SK-N-SH (cell line): ENCODE measurements around the gene PARVA. TPM values are rescaled to one million over a fixed set of nuclear protein-coding genes. Genes with fewer than 3 reads are reported as not detected.

Experiments used
- CTCF ChIA-PET: fragments of 300-600, 350-600 bp; formaldehyde crosslinking; extraction: SDS; loops from one replicate; lab custom pipeline; 2021; lab: Yijun Ruan, JAX
- POLR2A ChIA-PET: fragments of 350-600 bp; sonication (Branson Sonifier 250); formaldehyde crosslinking; extraction: SDS; loops from one replicate; lab custom pipeline; 2020; ENCODE audit warnings: antibody characterized with exemption, inconsistent platforms; lab: Yijun Ruan, JAX
- DNase-seq: peaks from one replicate; pipeline ENCODE4 v3.0.0; 2012
- H2AFZ ChIP-seq: fragments of 200-600 bp; sonication (generic); 2 replicates; pipeline ENCODE4 v1.8.1; 2016; ENCODE audit warnings: antibody characterized with exemption, mild to moderate bottlenecking, low read depth
- H3F3A ChIP-seq: fragments of 200-600 bp; sonication (generic); replicated peaks from 2 replicates; pipeline ENCODE3; 2016; ENCODE audit warnings: antibody characterized with exemption, mild to moderate bottlenecking; ENCODE audit not compliant: insufficient read depth
- H3K27ac ChIP-seq, 2 experiments: fragments of 200-500 bp in 1 of 2; fragments of 200-600 bp in 1 of 2; sonication (Bioruptor generic) in 1 of 2; sonication (generic), shearing (Covaris generic) in 1 of 2; 2 replicates each; pipeline versions ENCODE4 v1.5.1 to v1.6.1; 2014 to 2016; ENCODE audit warnings: low read depth in 2 of 2, inconsistent platforms in 1 of 2, low read length in 1 of 2, mild to moderate bottlenecking in 1 of 2, mixed read lengths in 1 of 2
- H3K27me3 ChIP-seq: fragments of 200-600 bp; sonication (generic), shearing (Covaris generic); 2 replicates; pipeline ENCODE4 v1.6.1; 2016; ENCODE audit warnings: mixed run types; ENCODE audit not compliant: insufficient read depth
- H3K36me3 ChIP-seq, 2 experiments: fragments of 200-500 bp in 1 of 2; fragments of 200-600 bp in 1 of 2; sonication (Bioruptor generic) in 1 of 2; sonication (generic) in 1 of 2; replicated peaks in 1 of 2; 2 replicates each; pipeline versions ENCODE3 to v1.5.1; 2014 to 2016; ENCODE audit warnings: low read length in 1 of 2, mild to moderate bottlenecking in 1 of 2; ENCODE audit not compliant: insufficient read depth in 2 of 2, control insufficient read depth in 1 of 2
- H3K4me1 ChIP-seq, 2 experiments: fragments of 200-500 bp in 1 of 2; fragments of 200-600 bp in 1 of 2; sonication (Bioruptor generic) in 1 of 2; sonication (generic), shearing (Covaris generic) in 1 of 2; 2 replicates each; pipeline versions ENCODE4 v1.5.1 to v1.6.1; 2014 to 2016; ENCODE audit warnings: low read depth in 1 of 2, low read length in 1 of 2, mixed run types in 1 of 2; ENCODE audit not compliant: insufficient read depth in 2 of 2, control insufficient read depth in 1 of 2
- H3K4me2 ChIP-seq: fragments of 200-600 bp; sonication (generic), shearing (Covaris generic); 2 replicates; pipeline ENCODE4 v1.6.1; 2017; ENCODE audit warnings: mixed run types
- H3K4me3 ChIP-seq, 2 experiments: fragments of 200-500 bp in 1 of 2; fragments of 200-600 bp in 1 of 2; sonication (Bioruptor generic) in 1 of 2; sonication (generic), shearing (Covaris generic) in 1 of 2; 2 replicates each; pipeline versions ENCODE4 v1.5.1 to v1.8.1; 2014 to 2016; ENCODE audit warnings: low read depth in 2 of 2, inconsistent platforms in 1 of 2, low read length in 1 of 2, mild to moderate bottlenecking in 1 of 2, mixed read lengths in 1 of 2, moderate library complexity in 1 of 2
- H3K79me2 ChIP-seq: fragments of 200-600 bp; sonication (generic); 2 replicates; pipeline ENCODE4 v1.8.1; 2017; ENCODE audit warnings: mild to moderate bottlenecking; ENCODE audit not compliant: insufficient read depth
- H3K9ac ChIP-seq: fragments of 200-600 bp; sonication (generic); 2 replicates; pipeline ENCODE4 v1.6.1; 2017; ENCODE audit warnings: mixed run types
- H3K9me2 ChIP-seq: fragments of 200-600 bp; sonication (generic); 2 replicates; pipeline ENCODE4 v1.6.1; 2017; ENCODE audit warnings: mixed run types
- H3K9me3 ChIP-seq: fragments of 200-600 bp; sonication (generic); 2 replicates; pipeline ENCODE4 v1.6.1; 2017; ENCODE audit warnings: mixed run types, mild to moderate bottlenecking, moderate library complexity
- H4K20me1 ChIP-seq: fragments of 200-600 bp; sonication (generic); 2 replicates; pipeline ENCODE4 v1.6.1; 2017; ENCODE audit warnings: mild to moderate bottlenecking, mixed run types; ENCODE audit not compliant: insufficient read depth
- CTCF ChIP-seq: fragments of 200-600 bp; sonication (generic); IDR thresholded peaks from 2 replicates; pipeline ENCODE4 v1.6.1; 2017; ENCODE audit warnings: antibody characterized with exemption, mild to moderate bottlenecking, moderate library complexity
- ELF1 ChIP-seq: IDR thresholded peaks from 2 replicates; pipeline ENCODE4 v1.4.0; 2012
- FOSL2 ChIP-seq: IDR thresholded peaks from 2 replicates; pipeline ENCODE4 v1.4.0; 2012; ENCODE audit warnings: low read depth, mild to moderate bottlenecking, moderate library complexity, borderline replicate concordance
- GATA2 ChIP-seq: sonication (generic); formaldehyde crosslinking; IDR thresholded peaks from 2 replicates; pipeline ENCODE4 v1.5.0; 2020; ENCODE audit warnings: mild to moderate bottlenecking, missing genetic modification reagents
- IRF3 ChIP-seq: fragments of 150-350 bp; IDR thresholded peaks from 2 replicates; pipeline ENCODE4 v1.6.1; 2016; ENCODE audit warnings: mild to moderate bottlenecking, low read depth, low read length
- JUND ChIP-seq: IDR thresholded peaks from 2 replicates; pipeline ENCODE4 v1.4.0; 2012
- MEF2A ChIP-seq: IDR thresholded peaks from 2 replicates; pipeline ENCODE4 v1.4.0; 2012; ENCODE audit warnings: low read depth, borderline replicate concordance
- MXI1 ChIP-seq: IDR thresholded peaks from 2 replicates; pipeline ENCODE4 v1.6.1; 2012; ENCODE audit warnings: mild to moderate bottlenecking, low read depth, low read length, improper control_type of control experiment
- PBX3 ChIP-seq: IDR thresholded peaks from 2 replicates; pipeline ENCODE4; 2012
- RAD21 ChIP-seq: IDR thresholded peaks from 2 replicates; pipeline ENCODE4 v1.6.1; 2012; ENCODE audit warnings: mild to moderate bottlenecking, low read length
- RCOR1 ChIP-seq: fragments of 150-350 bp; IDR thresholded peaks from 2 replicates; pipeline ENCODE4 v1.6.1; 2017; ENCODE audit warnings: antibody characterized with exemption, low read length
- REST ChIP-seq: IDR thresholded peaks from 2 replicates; pipeline ENCODE4 v1.6.1; 2012; ENCODE audit warnings: mild to moderate bottlenecking, low read depth, low read length, moderate library complexity
- RXRA ChIP-seq: IDR thresholded peaks from 2 replicates; pipeline ENCODE4 v1.4.0; 2012; ENCODE audit warnings: low read depth, mild to moderate bottlenecking, borderline replicate concordance
- SMC3 ChIP-seq: IDR thresholded peaks from 2 replicates; pipeline ENCODE4 v1.6.1; 2012; ENCODE audit warnings: low read depth, low read length, improper control_type of control experiment
- TAF1 ChIP-seq: IDR thresholded peaks from 2 replicates; pipeline ENCODE4 v1.6.1; 2012; ENCODE audit warnings: low read depth, mild to moderate bottlenecking, low read length, moderate library complexity, borderline replicate concordance
- TCF12 ChIP-seq: IDR thresholded peaks from 2 replicates; pipeline ENCODE4 v1.4.0; 2012
- USF1 ChIP-seq: IDR thresholded peaks from 2 replicates; pipeline ENCODE4 v1.4.0; 2012; ENCODE audit warnings: low read depth, borderline replicate concordance
- WGBS: methylation state at CpG from one replicate; pipeline ENCODE4 v1.1.6; 2017; ENCODE audit warnings: low lambda C conversion rate; 5-methylcytosine and 5-hydroxymethylcytosine counted together
- polyA plus RNA-seq, 3 experiments: library from polyadenylated mRNA; depleted of rRNA; stranded (reverse); fragments of >200 nt; gene quantifications; 2 replicates each; pipeline ENCODE4 v1.2.3, GENCODE V29; 2012

PARVA gene
- polyA plus RNA-seq, 1 of the 3 experiments (the other 2 are of a cell fraction): 27.6 TPM

- Histone ChIP-seq H3K27me3 (no peaks in the 10 kb centered on the region), H3K4me1 (peaks cover 13 to 17% of the 10 kb centered on the region in 2 experiments), H3K27ac (no peak overlapping the region), H2AFZ (no peak overlapping the region), H3K9me3 (no peaks in the 10 kb centered on the region), H3K9me2 (no peaks in the 10 kb centered on the region), H3K36me3 (peaks cover 7 to 20% of the 10 kb centered on the region in 2 experiments), H3K9ac (no peak overlapping the region), H3K4me2 (no peak overlapping the region), H3K4me3 (no peak overlapping the region), H3K79me2 (no peaks in the 10 kb centered on the region), H3F3A (peaks cover 21% of the 10 kb centered on the region), H4K20me1 (no peaks in the 10 kb centered on the region)
- CTCF ChIA-PET: no interaction called here
- POLR2A ChIA-PET: no interaction called here
- WGBS: 100% methylated on average over 2 of the region's 3 CpGs
- no peak for DNase-seq
- TF ChIP-seq RXRA (no peak), TCF12 (no peak), JUND (no peak), FOSL2 (no peak), USF1 (no peak), ELF1 (no peak), IRF3 (no peak), SMC3 (no peak), TAF1 (no peak), CTCF (no peak), MXI1 (no peak)
These were observed 157.9 kb downstream of the PARVA start for GRCh38 chr11:12535321-12535720.

GRCh38 chr11:12536566-12536965 lies 159.2 kb downstream of the PARVA start:
- 91% methylated on average over 6 of the region's 6 CpGs for WGBS
- Histone ChIP-seq H3K4me3 (no peak overlapping the region), H3K4me1 (peaks cover 15 to 24% of the 10 kb centered on the region in 2 experiments; a peak in 3 of 4 replicates), H3K9me3 (no peaks in the 10 kb centered on the region), H3K4me2 (no peak overlapping the region), H3K9ac (no peak overlapping the region), H3K36me3 (peaks cover 7 to 13% of the 10 kb centered on the region in 2 experiments), H3K9me2 (no peaks in the 10 kb centered on the region), H3K27ac (no peak overlapping the region), H4K20me1 (no peaks in the 10 kb centered on the region), H2AFZ (no peak overlapping the region), H3K27me3 (no peaks in the 10 kb centered on the region), H3K79me2 (no peaks in the 10 kb centered on the region), H3F3A (peaks cover 30% of the 10 kb centered on the region)
- ChIA-PET POLR2A (no interaction called here), CTCF (no interaction called here)
- DNase-seq: no peak
- no peak for TF ChIP-seq JUND
- no peak for TF ChIP-seq RCOR1
- no peak for TF ChIP-seq GATA2 (CRISPR knock-in tag)
- TF ChIP-seq SMC3: no peak
- no peak for TF ChIP-seq REST
- TF ChIP-seq ELF1: no peak
- no peak for TF ChIP-seq RAD21
- TF ChIP-seq MEF2A: no peak
- TF ChIP-seq RXRA: no peak
- TF ChIP-seq PBX3: no peak
- no peak for TF ChIP-seq TAF1
- TF ChIP-seq TCF12: no peak
- TF ChIP-seq CTCF: no peak
